SK-N-SH (cell line): ENCODE measurements around the gene EXOC7. TPM values are rescaled to one million over a fixed set of nuclear protein-coding genes. Genes with fewer than 3 reads are reported as not detected.

Source experiments
- CTCF ChIA-PET: fragments of 300-600, 350-600 bp; formaldehyde crosslinking; extraction: SDS; loops from one replicate; lab custom pipeline; 2021; lab: Yijun Ruan, JAX
- POLR2A ChIA-PET: fragments of 350-600 bp; sonication (Branson Sonifier 250); formaldehyde crosslinking; extraction: SDS; loops from one replicate; lab custom pipeline; 2020; ENCODE audit warnings: antibody characterized with exemption, inconsistent platforms; lab: Yijun Ruan, JAX
- DNase-seq: peaks from one replicate; pipeline ENCODE4 v3.0.0; 2012
- H2AFZ ChIP-seq: fragments of 200-600 bp; sonication (generic); 2 replicates; pipeline ENCODE4 v1.8.1; 2016; ENCODE audit warnings: antibody characterized with exemption, mild to moderate bottlenecking, low read depth
- H3F3A ChIP-seq: fragments of 200-600 bp; sonication (generic); replicated peaks from 2 replicates; pipeline ENCODE3; 2016; ENCODE audit warnings: antibody characterized with exemption, mild to moderate bottlenecking; ENCODE audit not compliant: insufficient read depth
- H3K27ac ChIP-seq, 2 experiments: fragments of 200-500 bp in 1 of 2; fragments of 200-600 bp in 1 of 2; sonication (Bioruptor generic) in 1 of 2; sonication (generic), shearing (Covaris generic) in 1 of 2; 2 replicates each; pipeline versions ENCODE4 v1.5.1 to v1.6.1; 2014 to 2016; ENCODE audit warnings: low read depth in 2 of 2, inconsistent platforms in 1 of 2, low read length in 1 of 2, mild to moderate bottlenecking in 1 of 2, mixed read lengths in 1 of 2
- H3K27me3 ChIP-seq: fragments of 200-600 bp; sonication (generic), shearing (Covaris generic); 2 replicates; pipeline ENCODE4 v1.6.1; 2016; ENCODE audit warnings: mixed run types; ENCODE audit not compliant: insufficient read depth
- H3K36me3 ChIP-seq, 2 experiments: fragments of 200-500 bp in 1 of 2; fragments of 200-600 bp in 1 of 2; sonication (Bioruptor generic) in 1 of 2; sonication (generic) in 1 of 2; replicated peaks in 1 of 2; 2 replicates each; pipeline versions ENCODE3 to v1.5.1; 2014 to 2016; ENCODE audit warnings: low read length in 1 of 2, mild to moderate bottlenecking in 1 of 2; ENCODE audit not compliant: insufficient read depth in 2 of 2, control insufficient read depth in 1 of 2
- H3K4me1 ChIP-seq, 2 experiments: fragments of 200-500 bp in 1 of 2; fragments of 200-600 bp in 1 of 2; sonication (Bioruptor generic) in 1 of 2; sonication (generic), shearing (Covaris generic) in 1 of 2; 2 replicates each; pipeline versions ENCODE4 v1.5.1 to v1.6.1; 2014 to 2016; ENCODE audit warnings: low read depth in 1 of 2, low read length in 1 of 2, mixed run types in 1 of 2; ENCODE audit not compliant: insufficient read depth in 2 of 2, control insufficient read depth in 1 of 2
- H3K4me2 ChIP-seq: fragments of 200-600 bp; sonication (generic), shearing (Covaris generic); 2 replicates; pipeline ENCODE4 v1.6.1; 2017; ENCODE audit warnings: mixed run types
- H3K4me3 ChIP-seq, 2 experiments: fragments of 200-500 bp in 1 of 2; fragments of 200-600 bp in 1 of 2; sonication (Bioruptor generic) in 1 of 2; sonication (generic), shearing (Covaris generic) in 1 of 2; 2 replicates each; pipeline versions ENCODE4 v1.5.1 to v1.8.1; 2014 to 2016; ENCODE audit warnings: low read depth in 2 of 2, inconsistent platforms in 1 of 2, low read length in 1 of 2, mild to moderate bottlenecking in 1 of 2, mixed read lengths in 1 of 2, moderate library complexity in 1 of 2
- H3K79me2 ChIP-seq: fragments of 200-600 bp; sonication (generic); 2 replicates; pipeline ENCODE4 v1.8.1; 2017; ENCODE audit warnings: mild to moderate bottlenecking; ENCODE audit not compliant: insufficient read depth
- H3K9ac ChIP-seq: fragments of 200-600 bp; sonication (generic); 2 replicates; pipeline ENCODE4 v1.6.1; 2017; ENCODE audit warnings: mixed run types
- H3K9me2 ChIP-seq: fragments of 200-600 bp; sonication (generic); 2 replicates; pipeline ENCODE4 v1.6.1; 2017; ENCODE audit warnings: mixed run types
- H3K9me3 ChIP-seq: fragments of 200-600 bp; sonication (generic); 2 replicates; pipeline ENCODE4 v1.6.1; 2017; ENCODE audit warnings: mixed run types, mild to moderate bottlenecking, moderate library complexity
- H4K20me1 ChIP-seq: fragments of 200-600 bp; sonication (generic); 2 replicates; pipeline ENCODE4 v1.6.1; 2017; ENCODE audit warnings: mild to moderate bottlenecking, mixed run types; ENCODE audit not compliant: insufficient read depth
- CTCF ChIP-seq: fragments of 200-600 bp; sonication (generic); IDR thresholded peaks from 2 replicates; pipeline ENCODE4 v1.6.1; 2017; ENCODE audit warnings: antibody characterized with exemption, mild to moderate bottlenecking, moderate library complexity
- EP300 ChIP-seq, 2 experiments: IDR thresholded peaks; 2 replicates each; pipeline versions ENCODE4 v1.4.0 to v1.6.1; 2012; ENCODE audit warnings: borderline replicate concordance in 1 of 2, low read depth in 1 of 2, low read length in 1 of 2
- FOSL2 ChIP-seq: IDR thresholded peaks from 2 replicates; pipeline ENCODE4 v1.4.0; 2012; ENCODE audit warnings: low read depth, mild to moderate bottlenecking, moderate library complexity, borderline replicate concordance
- FOXM1 ChIP-seq: IDR thresholded peaks from 2 replicates; pipeline ENCODE4 v1.4.0; 2012; ENCODE audit warnings: low read depth, mild to moderate bottlenecking
- GABPA ChIP-seq: IDR thresholded peaks from 2 replicates; pipeline ENCODE4 v1.4.0; 2012; ENCODE audit warnings: low read depth, mild to moderate bottlenecking
- GATA2 ChIP-seq: sonication (generic); formaldehyde crosslinking; IDR thresholded peaks from 2 replicates; pipeline ENCODE4 v1.5.0; 2020; ENCODE audit warnings: mild to moderate bottlenecking, missing genetic modification reagents
- MAX ChIP-seq: IDR thresholded peaks from 2 replicates; pipeline ENCODE4 v1.4.0; 2012; ENCODE audit warnings: low read depth
- MXI1 ChIP-seq: IDR thresholded peaks from 2 replicates; pipeline ENCODE4 v1.6.1; 2012; ENCODE audit warnings: mild to moderate bottlenecking, low read depth, low read length, improper control_type of control experiment
- RAD21 ChIP-seq: IDR thresholded peaks from 2 replicates; pipeline ENCODE4 v1.6.1; 2012; ENCODE audit warnings: mild to moderate bottlenecking, low read length
- RCOR1 ChIP-seq: fragments of 150-350 bp; IDR thresholded peaks from 2 replicates; pipeline ENCODE4 v1.6.1; 2017; ENCODE audit warnings: antibody characterized with exemption, low read length
- REST ChIP-seq: IDR thresholded peaks from 2 replicates; pipeline ENCODE4 v1.6.1; 2012; ENCODE audit warnings: mild to moderate bottlenecking, low read depth, low read length, moderate library complexity
- SMC3 ChIP-seq: IDR thresholded peaks from 2 replicates; pipeline ENCODE4 v1.6.1; 2012; ENCODE audit warnings: low read depth, low read length, improper control_type of control experiment
- TAF1 ChIP-seq: IDR thresholded peaks from 2 replicates; pipeline ENCODE4 v1.6.1; 2012; ENCODE audit warnings: low read depth, mild to moderate bottlenecking, low read length, moderate library complexity, borderline replicate concordance
- TEAD4 ChIP-seq: IDR thresholded peaks from 2 replicates; pipeline ENCODE4 v1.4.0; 2012; ENCODE audit warnings: mild to moderate bottlenecking, borderline replicate concordance; ENCODE audit not compliant: insufficient read depth
- USF1 ChIP-seq: IDR thresholded peaks from 2 replicates; pipeline ENCODE4 v1.4.0; 2012; ENCODE audit warnings: low read depth, borderline replicate concordance
- ZBTB33 ChIP-seq: IDR thresholded peaks from 2 replicates; pipeline ENCODE4 v1.4.0; 2012; ENCODE audit warnings: low read depth, borderline replicate concordance
- WGBS: methylation state at CpG from one replicate; pipeline ENCODE4 v1.1.6; 2017; ENCODE audit warnings: low lambda C conversion rate; 5-methylcytosine and 5-hydroxymethylcytosine counted together
- polyA plus RNA-seq, 3 experiments: library from polyadenylated mRNA; depleted of rRNA; stranded (reverse); fragments of >200 nt; gene quantifications; 2 replicates each; pipeline ENCODE4 v1.2.3, GENCODE V29; 2012

EXOC7 gene
- polyA plus RNA-seq, 1 of the 3 experiments (the other 2 are of a cell fraction): 129 TPM

- POLR2A ChIA-PET: no interaction called here
- no peak overlapping the region for H2AFZ ChIP-seq
- no peaks in the 10 kb centered on the region for H3K4me1 ChIP-seq
- peak; percentile 67 for DNase-seq
- no peak for TF ChIP-seq MAX
- no peak for TF ChIP-seq GABPA
- TF ChIP-seq REST: no peak
- TF ChIP-seq CTCF: peak; percentile 72
- TF ChIP-seq USF1: no peak
- no peak for TF ChIP-seq FOSL2
- TF ChIP-seq TAF1: no peak
- TF ChIP-seq EP300 (IDR thresholded peaks at IDR 0.05; ENCODE audit: borderline replicate concordance in 1 of 2, low read depth in 1 of 2, low read length in 1 of 2): no peak
- TF ChIP-seq SMC3: peak; percentile 40
- no peak for TF ChIP-seq FOXM1
- TF ChIP-seq TEAD4: no peak
- TF ChIP-seq RAD21: peak; percentile 62
- no peak for TF ChIP-seq MXI1
- TF ChIP-seq RCOR1: no peak
- no peak for TF ChIP-seq GATA2
- TF ChIP-seq ZBTB33: no peak
- CTCF ChIA-PET: interaction anchor here (0.8 to 16.5 kb wide), 8 partner anchors 12 to 132 kb away, joined by 3 to 119 read pairs (median 6); no protein-coding TSS in a partner anchor
- no peaks in the 10 kb centered on the region for H3K9me2 ChIP-seq
- 80% methylated on average over 13 of the region's 13 CpGs for WGBS
- no peaks in the 10 kb centered on the region for H3F3A ChIP-seq
- H3K27ac ChIP-seq: no peak overlapping the region
- H3K9ac ChIP-seq: no peak overlapping the region
- H3K9me3 ChIP-seq: no peaks in the 10 kb centered on the region
- no peaks in the 10 kb centered on the region for H3K79me2 ChIP-seq
- no peaks in the 10 kb centered on the region for H3K36me3 ChIP-seq
- H3K4me3 ChIP-seq: no peak overlapping the region
- no peak overlapping the region for H3K4me2 ChIP-seq
- no peaks in the 10 kb centered on the region for H3K27me3 ChIP-seq
- H4K20me1 ChIP-seq: no peaks in the 10 kb centered on the region
Measured at GRCh38 chr17:76147211-76148014, 43.8 kb upstream of the EXOC7 start.
